HEK293 (cell line): ENCODE measurements around the gene KLF11.

Experiments
- CTCF ChIA-PET: fragments of 350-600 bp; formaldehyde crosslinking; extraction: SDS; loops from one replicate; lab custom pipeline; 2021; ENCODE audit warnings: antibody characterized with exemption; lab: Yijun Ruan, JAX
- POLR2A ChIA-PET: fragments of 300-600 bp; formaldehyde crosslinking; extraction: SDS; loops from one replicate; lab custom pipeline; 2020; ENCODE audit warnings: antibody characterized with exemption, inconsistent platforms; lab: Yijun Ruan, JAX
- H3K27ac ChIP-seq: fragments of 200-500 bp; sonication (Bioruptor generic); 2 replicates; pipeline ENCODE4 v1.5.1; 2014; ENCODE audit warnings: low read depth, low read length, control low read depth, inconsistent platforms; ENCODE audit errors: extremely low read depth
- H3K36me3 ChIP-seq, 2 experiments: fragments of 200-500 bp in 1 of 2; sonication (Bioruptor generic) in 1 of 2; 1 replicate in 1 of 2; 2 replicates in 1 of 2; pipeline ENCODE4 v1.5.1; 2014 to 2017; ENCODE audit warnings: inconsistent platforms in 2 of 2, low read length in 2 of 2; ENCODE audit not compliant: control insufficient read depth in 2 of 2, insufficient read depth in 1 of 2
- H3K4me1 ChIP-seq: fragments of 200-500 bp; sonication (Bioruptor generic); 2 replicates; pipeline ENCODE4 v1.5.1; 2014; ENCODE audit warnings: mild to moderate bottlenecking, low read length, inconsistent platforms; ENCODE audit not compliant: control insufficient read depth, insufficient read depth
- H3K4me3 ChIP-seq: 2 replicates; pipeline ENCODE4 v1.5.1; 2011; ENCODE audit warnings: low read depth, mild to moderate bottlenecking, control low read depth, low read length, moderate library complexity
- H3K9me3 ChIP-seq: fragments of 200-500 bp; sonication (Bioruptor generic); 2 replicates; pipeline ENCODE4 v1.5.1; 2014; ENCODE audit warnings: low read depth, low read length, inconsistent platforms; ENCODE audit not compliant: control insufficient read depth, insufficient read depth
- OVOL3 ChIP-seq: fragments of 450-650 bp; formaldehyde crosslinking; IDR thresholded peaks from 2 replicates; pipeline ENCODE4 v1.5.1; 2016; ENCODE audit warnings: missing biosample characterization, missing genetic modification characterization
- TRIM28 ChIP-seq: IDR thresholded peaks from 2 replicates; pipeline ENCODE4 v1.6.1; 2011; ENCODE audit warnings: low read length, control low read depth, borderline replicate concordance
- YY2 ChIP-seq: fragments of 450-650 bp; formaldehyde crosslinking; IDR thresholded peaks from 2 replicates; pipeline ENCODE4 v1.5.1; 2016; ENCODE audit warnings: missing biosample characterization, missing genetic modification characterization
- ZNF292 ChIP-seq: fragments of 450-650 bp; formaldehyde crosslinking; IDR thresholded peaks from 2 replicates; pipeline ENCODE4 v1.5.1; 2016; ENCODE audit warnings: low read depth, missing biosample characterization, missing genetic modification characterization, borderline replicate concordance
- ZNF302 ChIP-seq: fragments of 450-650 bp; formaldehyde crosslinking; IDR thresholded peaks from 2 replicates; pipeline ENCODE4 v1.5.1; 2016; ENCODE audit warnings: missing biosample characterization, missing genetic modification characterization, low read depth
- ZNF37A ChIP-seq: fragments of 450-650 bp; IDR thresholded peaks from 2 replicates; pipeline ENCODE4 v1.5.1; 2018; ENCODE audit warnings: missing biosample characterization, missing genetic modification characterization
- ZNF530 ChIP-seq: fragments of 450-650 bp; formaldehyde crosslinking; IDR thresholded peaks from 2 replicates; pipeline ENCODE4 v1.5.1; 2016; ENCODE audit warnings: low read depth, missing biosample characterization, missing genetic modification characterization
- ZNF549 ChIP-seq: fragments of 450-650 bp; IDR thresholded peaks from 2 replicates; pipeline ENCODE4 v1.5.1; 2018; ENCODE audit warnings: missing biosample characterization, missing genetic modification characterization, mild to moderate bottlenecking, inconsistent platforms, moderate library complexity
- ZNF658 ChIP-seq: fragments of 450-650 bp; formaldehyde crosslinking; IDR thresholded peaks from 2 replicates; pipeline ENCODE4; 2016; ENCODE audit warnings: missing biosample characterization, missing genetic modification characterization
- ZNF707 ChIP-seq: fragments of 450-650 bp; formaldehyde crosslinking; IDR thresholded peaks from 2 replicates; pipeline ENCODE4 v1.5.1; 2016; ENCODE audit warnings: missing biosample characterization, missing genetic modification characterization
- ZSCAN30 ChIP-seq: fragments of 450-650 bp; IDR thresholded peaks from 2 replicates; pipeline ENCODE4 v1.5.1; 2018; ENCODE audit warnings: missing biosample characterization, mild to moderate bottlenecking, missing genetic modification characterization, moderate library complexity
- TF ChIP-seq, protein P1 (sequence below): fragments of 450-650 bp; formaldehyde crosslinking; IDR thresholded peaks from 2 replicates; pipeline ENCODE4 v1.5.0; 2017; ENCODE audit warnings: missing biosample characterization, missing genetic modification characterization, borderline replicate concordance
- TF ChIP-seq, protein P2 (sequence below): fragments of 450-650 bp; formaldehyde crosslinking; IDR thresholded peaks from 2 replicates; pipeline ENCODE4 v1.5.1; 2016; ENCODE audit warnings: missing biosample characterization, missing genetic modification characterization, low read depth
- TF ChIP-seq, protein P3 (sequence below): fragments of 450-650 bp; formaldehyde crosslinking; IDR thresholded peaks from 2 replicates; pipeline ENCODE4 v1.5.1; 2016; ENCODE audit warnings: missing biosample characterization, missing genetic modification characterization
- TF ChIP-seq, protein P4 (sequence below): IDR thresholded peaks from 2 replicates; pipeline ENCODE4 v1.6.1; 2011; ENCODE audit warnings: mild to moderate bottlenecking, low read depth, low read length, borderline replicate concordance
- TF ChIP-seq, protein P5 (sequence below): fragments of 450-650 bp; formaldehyde crosslinking; IDR thresholded peaks from 2 replicates; pipeline ENCODE4 v1.5.1; 2016; ENCODE audit warnings: missing biosample characterization, missing genetic modification characterization

KLF11 gene

DNA sequence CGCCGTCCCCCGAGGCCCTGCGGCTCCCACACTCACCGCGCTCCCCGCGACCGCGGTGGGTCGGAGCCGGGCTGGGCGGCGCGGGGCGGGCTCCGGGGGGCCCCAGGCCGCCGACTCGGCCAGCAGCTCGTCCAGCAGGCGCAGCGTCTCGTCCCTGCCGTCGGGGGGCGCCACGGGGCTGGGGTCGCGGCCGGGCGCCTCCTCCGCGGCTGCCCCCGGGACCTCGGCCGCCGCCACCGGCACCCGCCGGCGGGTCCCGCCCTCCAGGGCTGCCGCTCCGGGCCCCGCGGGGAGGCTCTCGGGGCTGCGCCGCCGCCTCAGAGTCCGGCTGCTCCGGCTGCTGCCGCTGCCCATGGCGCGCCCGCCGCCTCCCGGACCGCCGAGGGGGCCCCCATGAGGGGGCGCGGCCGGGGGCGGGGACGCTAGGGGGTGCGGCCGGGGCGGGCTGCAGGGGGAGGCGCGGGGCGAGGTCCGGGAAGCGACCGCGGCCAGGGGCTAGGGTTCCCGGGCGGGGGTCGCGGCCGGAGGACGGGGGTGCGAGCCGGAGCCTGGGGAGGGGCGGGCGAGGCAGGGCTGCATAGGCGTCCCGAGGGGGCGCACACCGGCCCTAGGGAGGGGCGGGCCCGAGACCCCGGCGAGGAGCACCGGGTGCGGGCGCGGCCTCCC is 36.7 kb downstream of the KLF11 start, which contains the start of gene CYS1:
Gene CYS1, minus strand, starts transcription at position 542 of the 666 bp plus-strand sequence. Its CDS starts 188 bp downstream, at position 354.
- no peaks in the 10 kb centered on the region; a peak in 1 of 3 replicates for H3K36me3 ChIP-seq
- H3K27ac ChIP-seq, result peak within 1 kb of the TSS; percentile 49; the same call in 1 of the 2 replicates
- ChIA-PET CTCF (interaction anchor here (0.6 to 2.4 kb wide), 4 partner anchors 17 to 355 kb away, joined by 3 to 14 read pairs (median 6); no protein-coding TSS in a partner anchor), POLR2A (interaction anchor here (1.0 kb wide), 1 partner anchor 43 kb away, joined by 3 read pairs; the partner anchor contains the start of gene RRM2)
- H3K4me3 ChIP-seq, result peak within 1 kb of the TSS; percentile 29
- no peaks in the 10 kb centered on the region for H3K9me3 ChIP-seq
- TF ChIP-seq ZNF549 (no peak), OVOL3 (no peak), ZNF302 (tag by site-specific recombination) (no peak), ZNF292 (tag by site-specific recombination) (no peak), ZSCAN30 (tag by site-specific recombination) (no peak), ZNF530 (tag by site-specific recombination) (no peak), ZNF707 (tag by site-specific recombination) (no peak), ZNF658 (tag by site-specific recombination) (no peak), ZNF37A (tag by site-specific recombination) (no peak), TRIM28 (no peak), YY2 (no peak)
- TF ChIP-seq, protein P1, sequence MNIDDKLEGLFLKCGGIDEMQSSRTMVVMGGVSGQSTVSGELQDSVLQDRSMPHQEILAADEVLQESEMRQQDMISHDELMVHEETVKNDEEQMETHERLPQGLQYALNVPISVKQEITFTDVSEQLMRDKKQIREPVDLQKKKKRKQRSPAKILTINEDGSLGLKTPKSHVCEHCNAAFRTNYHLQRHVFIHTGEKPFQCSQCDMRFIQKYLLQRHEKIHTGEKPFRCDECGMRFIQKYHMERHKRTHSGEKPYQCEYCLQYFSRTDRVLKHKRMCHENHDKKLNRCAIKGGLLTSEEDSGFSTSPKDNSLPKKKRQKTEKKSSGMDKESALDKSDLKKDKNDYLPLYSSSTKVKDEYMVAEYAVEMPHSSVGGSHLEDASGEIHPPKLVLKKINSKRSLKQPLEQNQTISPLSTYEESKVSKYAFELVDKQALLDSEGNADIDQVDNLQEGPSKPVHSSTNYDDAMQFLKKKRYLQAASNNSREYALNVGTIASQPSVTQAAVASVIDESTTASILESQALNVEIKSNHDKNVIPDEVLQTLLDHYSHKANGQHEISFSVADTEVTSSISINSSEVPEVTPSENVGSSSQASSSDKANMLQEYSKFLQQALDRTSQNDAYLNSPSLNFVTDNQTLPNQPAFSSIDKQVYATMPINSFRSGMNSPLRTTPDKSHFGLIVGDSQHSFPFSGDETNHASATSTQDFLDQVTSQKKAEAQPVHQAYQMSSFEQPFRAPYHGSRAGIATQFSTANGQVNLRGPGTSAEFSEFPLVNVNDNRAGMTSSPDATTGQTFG (tag by site-specific recombination), result no peak
- TF ChIP-seq, protein P2, sequence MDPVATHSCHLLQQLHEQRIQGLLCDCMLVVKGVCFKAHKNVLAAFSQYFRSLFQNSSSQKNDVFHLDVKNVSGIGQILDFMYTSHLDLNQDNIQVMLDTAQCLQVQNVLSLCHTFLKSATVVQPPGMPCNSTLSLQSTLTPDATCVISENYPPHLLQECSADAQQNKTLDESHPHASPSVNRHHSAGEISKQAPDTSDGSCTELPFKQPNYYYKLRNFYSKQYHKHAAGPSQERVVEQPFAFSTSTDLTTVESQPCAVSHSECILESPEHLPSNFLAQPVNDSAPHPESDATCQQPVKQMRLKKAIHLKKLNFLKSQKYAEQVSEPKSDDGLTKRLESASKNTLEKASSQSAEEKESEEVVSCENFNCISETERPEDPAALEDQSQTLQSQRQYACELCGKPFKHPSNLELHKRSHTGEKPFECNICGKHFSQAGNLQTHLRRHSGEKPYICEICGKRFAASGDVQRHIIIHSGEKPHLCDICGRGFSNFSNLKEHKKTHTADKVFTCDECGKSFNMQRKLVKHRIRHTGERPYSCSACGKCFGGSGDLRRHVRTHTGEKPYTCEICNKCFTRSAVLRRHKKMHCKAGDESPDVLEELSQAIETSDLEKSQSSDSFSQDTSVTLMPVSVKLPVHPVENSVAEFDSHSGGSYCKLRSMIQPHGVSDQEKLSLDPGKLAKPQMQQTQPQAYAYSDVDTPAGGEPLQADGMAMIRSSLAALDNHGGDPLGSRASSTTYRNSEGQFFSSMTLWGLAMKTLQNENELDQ (tag by site-specific recombination), result no peak
- TF ChIP-seq, protein P3, sequence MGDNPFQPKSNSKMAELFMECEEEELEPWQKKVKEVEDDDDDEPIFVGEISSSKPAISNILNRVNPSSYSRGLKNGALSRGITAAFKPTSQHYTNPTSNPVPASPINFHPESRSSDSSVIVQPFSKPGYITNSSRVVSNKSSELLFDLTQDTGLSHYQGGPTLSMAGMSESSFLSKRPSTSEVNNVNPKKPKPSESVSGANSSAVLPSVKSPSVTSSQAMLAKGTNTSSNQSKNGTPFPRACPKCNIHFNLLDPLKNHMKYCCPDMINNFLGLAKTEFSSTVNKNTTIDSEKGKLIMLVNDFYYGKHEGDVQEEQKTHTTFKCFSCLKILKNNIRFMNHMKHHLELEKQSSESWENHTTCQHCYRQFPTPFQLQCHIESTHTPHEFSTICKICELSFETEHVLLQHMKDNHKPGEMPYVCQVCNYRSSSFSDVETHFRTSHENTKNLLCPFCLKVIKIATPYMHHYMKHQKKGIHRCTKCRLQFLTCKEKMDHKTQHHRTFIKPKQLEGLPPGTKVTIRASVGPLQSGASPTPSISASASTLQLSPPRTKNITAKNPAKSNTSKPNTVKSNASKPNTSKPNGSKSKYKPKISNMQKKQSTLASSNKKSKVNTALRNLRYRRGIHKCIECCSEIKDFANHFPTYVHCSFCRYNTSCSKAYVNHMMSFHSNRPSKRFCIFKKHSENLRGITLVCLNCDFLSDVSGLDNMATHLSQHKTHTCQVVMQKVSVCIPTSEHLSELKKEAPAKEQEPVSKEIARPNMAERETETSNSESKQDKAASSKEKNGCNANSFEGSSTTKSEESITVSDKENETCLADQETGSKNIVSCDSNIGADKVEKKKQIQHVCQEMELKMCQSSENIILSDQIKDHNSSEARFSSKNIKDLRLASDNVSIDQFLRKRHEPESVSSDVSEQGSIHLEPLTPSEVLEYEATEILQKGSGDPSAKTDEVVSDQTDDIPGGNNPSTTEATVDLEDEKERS (tag by site-specific recombination), result no peak
- TF ChIP-seq, protein P4, sequence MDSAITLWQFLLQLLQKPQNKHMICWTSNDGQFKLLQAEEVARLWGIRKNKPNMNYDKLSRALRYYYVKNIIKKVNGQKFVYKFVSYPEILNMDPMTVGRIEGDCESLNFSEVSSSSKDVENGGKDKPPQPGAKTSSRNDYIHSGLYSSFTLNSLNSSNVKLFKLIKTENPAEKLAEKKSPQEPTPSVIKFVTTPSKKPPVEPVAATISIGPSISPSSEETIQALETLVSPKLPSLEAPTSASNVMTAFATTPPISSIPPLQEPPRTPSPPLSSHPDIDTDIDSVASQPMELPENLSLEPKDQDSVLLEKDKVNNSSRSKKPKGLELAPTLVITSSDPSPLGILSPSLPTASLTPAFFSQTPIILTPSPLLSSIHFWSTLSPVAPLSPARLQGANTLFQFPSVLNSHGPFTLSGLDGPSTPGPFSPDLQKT, result no peak
- TF ChIP-seq, protein P5, sequence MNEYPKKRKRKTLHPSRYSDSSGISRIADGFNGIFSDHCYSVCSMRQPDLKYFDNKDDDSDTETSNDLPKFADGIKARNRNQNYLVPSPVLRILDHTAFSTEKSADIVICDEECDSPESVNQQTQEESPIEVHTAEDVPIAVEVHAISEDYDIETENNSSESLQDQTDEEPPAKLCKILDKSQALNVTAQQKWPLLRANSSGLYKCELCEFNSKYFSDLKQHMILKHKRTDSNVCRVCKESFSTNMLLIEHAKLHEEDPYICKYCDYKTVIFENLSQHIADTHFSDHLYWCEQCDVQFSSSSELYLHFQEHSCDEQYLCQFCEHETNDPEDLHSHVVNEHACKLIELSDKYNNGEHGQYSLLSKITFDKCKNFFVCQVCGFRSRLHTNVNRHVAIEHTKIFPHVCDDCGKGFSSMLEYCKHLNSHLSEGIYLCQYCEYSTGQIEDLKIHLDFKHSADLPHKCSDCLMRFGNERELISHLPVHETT, result no peak
- H3K4me1 ChIP-seq, result 0 out of 2 replicates have a peak, but pooled peaks cover 11% of the 10 kb centered on the region
